K562 (cell line): ENCODE measurements around the gene ANKRD16. TPM values are rescaled to one million over a fixed set of nuclear protein-coding genes. Genes with fewer than 3 reads are reported as not detected.

ENCODE experiments used
- ATAC-seq: fragments of 200-7000 bp; cut with Tn5 transposase; 3 replicates; pipeline ENCODE4 v1.9.1; 2020; ENCODE audit warnings: moderate library complexity
- BruUV-seq: library from RNA; stranded (reverse); fragments of 400-500 nt; replicated peaks from 2 replicates; lab custom pipeline; 2021; lab: Mats Ljungman, UMichigan
- CTCF ChIA-PET: fragments of 300-600 bp; formaldehyde crosslinking; extraction: SDS; loops from one replicate; lab custom pipeline; 2021; ENCODE audit warnings: low intra/inter-chr PET ratio; lab: Yijun Ruan, JAX
- POLR2A ChIA-PET: fragments of 300-600, 350-650 bp; sonication (Branson Sonifier 250); formaldehyde crosslinking; extraction: SDS; loops from one replicate; lab custom pipeline; 2021; ENCODE audit warnings: antibody characterized with exemption, inconsistent platforms; lab: Yijun Ruan, JAX
- DNase-seq, 4 experiments: peaks; one replicate each; pipeline versions ENCODE4 v3.0.0 to v3.0.0-alpha.2; 2011 to 2018; ENCODE audit warnings: low spot score in 3 of 4, mixed read lengths in 3 of 4; ENCODE audit errors: extremely low read depth in 1 of 4
- FAIRE-seq: peaks from 2 replicates; lab custom pipeline; 2011; peaks lifted over from hg19 to GRCh38; lab: Jason Lieb, UNC
- H2AFZ ChIP-seq: 2 replicates; pipeline ENCODE4 v1.6.0; 2011; ENCODE audit warnings: low read depth, low read length, control low read depth, inconsistent platforms
- H3K27ac ChIP-seq: fragments of 200-600 bp; 3 replicates; pipeline ENCODE4 v1.8.0; 2011; ENCODE audit warnings: low read depth, mild to moderate bottlenecking, control low read depth, inconsistent platforms, low read length, moderate library complexity, mixed read lengths; ENCODE audit errors: extremely low read depth
- H3K27me3 ChIP-seq, 2 experiments: fragments of 300-600 bp in 1 of 2; 2 replicates in 1 of 2; 3 replicates in 1 of 2; pipeline versions ENCODE4 v1.6.0 to v1.8.0; 2011; ENCODE audit warnings: inconsistent platforms in 2 of 2, low read length in 2 of 2, mild to moderate bottlenecking in 1 of 2, mixed read lengths in 1 of 2, moderate library complexity in 1 of 2; ENCODE audit not compliant: control insufficient read depth in 2 of 2, insufficient read depth in 2 of 2
- H3K36me3 ChIP-seq: fragments of 300-600 bp; 3 replicates; pipeline ENCODE4 v1.8.0; 2011; ENCODE audit warnings: mild to moderate bottlenecking, low read length, inconsistent platforms; ENCODE audit not compliant: control insufficient read depth, insufficient read depth
- H3K4me1 ChIP-seq, 2 experiments: fragments of 200-600 bp in 1 of 2; replicated peaks in 1 of 2; 2 replicates in 1 of 2; 3 replicates in 1 of 2; pipeline versions ENCODE4 v1.5.1 to v1.8.0; 2011; ENCODE audit warnings: inconsistent platforms in 2 of 2, low read length in 2 of 2, mild to moderate bottlenecking in 1 of 2, mixed read lengths in 1 of 2, moderate library complexity in 1 of 2; ENCODE audit not compliant: control insufficient read depth in 2 of 2, insufficient read depth in 2 of 2
- H3K4me2 ChIP-seq: 2 replicates; pipeline ENCODE4 v1.6.1; 2011; ENCODE audit warnings: low read length, control low read depth, inconsistent platforms, mixed read lengths; ENCODE audit not compliant: insufficient read depth
- H3K4me3 ChIP-seq: fragments of 200-600 bp; sonication (generic), shearing (Covaris generic); 2 replicates; pipeline ENCODE4 v1.5.1; 2016; ENCODE audit warnings: control low read depth, inconsistent platforms
- H3K79me2 ChIP-seq: fragments of 200-600 bp; 3 replicates; pipeline ENCODE4 v1.8.0; 2011; ENCODE audit warnings: low read length, inconsistent platforms; ENCODE audit not compliant: control insufficient read depth, insufficient read depth
- H3K9ac ChIP-seq, 2 experiments: 2 replicates each; pipeline versions ENCODE4 v1.6.0 to v1.6.1; 2011; ENCODE audit warnings: low read depth in 2 of 2, low read length in 2 of 2, control low read depth in 1 of 2, inconsistent platforms in 1 of 2, mild to moderate bottlenecking in 1 of 2, mixed read lengths in 1 of 2; ENCODE audit not compliant: insufficient read depth in 1 of 2
- H3K9me1 ChIP-seq: one replicate; pipeline ENCODE4 v1.6.0; 2011; ENCODE audit warnings: inconsistent platforms, mild to moderate bottlenecking, low read length, moderate library complexity; ENCODE audit not compliant: control insufficient read depth, insufficient read depth
- H3K9me3 ChIP-seq: replicated peaks from 2 replicates; pipeline ENCODE4 v1.5.1; 2011; ENCODE audit warnings: low read depth, low read length, inconsistent platforms; ENCODE audit not compliant: control insufficient read depth, insufficient read depth
- H4K20me1 ChIP-seq: replicated peaks from 2 replicates; pipeline ENCODE4 v1.6.1; 2011; ENCODE audit warnings: low read length, inconsistent platforms, mixed read lengths; ENCODE audit not compliant: control insufficient read depth, insufficient read depth
- EHMT2 ChIP-seq: fragments of 450-650 bp; IDR thresholded peaks from 2 replicates; pipeline ENCODE4 v1.6.1; 2018; ENCODE audit warnings: antibody characterized with exemption
- EP300 ChIP-seq: IDR thresholded peaks from 2 replicates; pipeline ENCODE4 v1.6.1; 2012; ENCODE audit warnings: low read length, improper control_type of control experiment
- KDM4B ChIP-seq, 2 experiments: fragments of 450-650 bp in 1 of 2; sonication (generic) in 1 of 2; IDR thresholded peaks; 2 replicates each; pipeline ENCODE4 v1.6.1; 2016 to 2017; ENCODE audit warnings: borderline replicate concordance in 2 of 2, antibody characterized with exemption in 1 of 2, low read depth in 1 of 2, mild to moderate bottlenecking in 1 of 2
- NUFIP1 ChIP-seq: fragments of 450-650 bp; IDR thresholded peaks from 2 replicates; pipeline ENCODE4 v1.6.1; 2018; ENCODE audit not compliant: partially characterized antibody
- PHB2 ChIP-seq: fragments of 450-650 bp; IDR thresholded peaks from 2 replicates; pipeline ENCODE4 v1.6.1; 2017; ENCODE audit warnings: low read depth
- ZNF140 ChIP-seq: fragments of 250-450 bp; sonication (Bioruptor Pico); IDR thresholded peaks from 2 replicates; pipeline ENCODE4 v1.8.0; 2021; ENCODE audit warnings: moderate library complexity, mild to moderate bottlenecking, inconsistent platforms
- ZNF57 ChIP-seq: fragments of 450-650 bp; formaldehyde crosslinking; IDR thresholded peaks from 2 replicates; pipeline ENCODE4 v1.4.0; 2020; ENCODE audit warnings: mild to moderate bottlenecking, moderate library complexity
- ZNF586 ChIP-seq: fragments of 450-650 bp; formaldehyde crosslinking; conservative IDR thresholded peaks from 2 replicates; pipeline ENCODE4 v1.4.0; 2020; ENCODE audit warnings: mild to moderate bottlenecking, moderate library complexity
- ZNF668 ChIP-seq: fragments of 250-450 bp; sonication (Bioruptor Pico); IDR thresholded peaks from 2 replicates; pipeline ENCODE4 v1.8.0; 2022; ENCODE audit warnings: mild to moderate bottlenecking, inconsistent platforms
- ZNF766 ChIP-seq: fragments of 200-800 bp; sonication (Bioruptor generic); conservative IDR thresholded peaks from 2 replicates; pipeline ENCODE4 v1.6.1; 2016; ENCODE audit warnings: missing genetic modification characterization, missing compliant biosample characterization
- WGBS: fragments of 100-300 bp; shearing (Covaris generic); methylation state at CpG from one replicate; pipeline ENCODE4 v1.1.6; 2016; ENCODE audit warnings: low coverage, mixed read lengths; ENCODE audit not compliant: insufficient coverage; ENCODE audit errors: missing lambda C conversion rate; 5-methylcytosine and 5-hydroxymethylcytosine counted together
- in situ Hi-C: fragments of 300-500 bp; cut with MboI; formaldehyde crosslinking; loops from 4 replicates; pipeline ENCODE4 v1.15.0; 2018; ENCODE audit warnings: inconsistent platforms, mixed read lengths
- intact Hi-C: fragments of 100-400 bp; cut with micrococcal nuclease; formaldehyde crosslinking; loops from 2 replicates; pipeline ENCODE4 v1.14.2; 2022
- polyA plus RNA-seq, 8 experiments: library from polyadenylated mRNA; depleted of rRNA in 4 of 8; stranded (reverse) in 5 of 8; unstranded in 3 of 8; fragments of >200 nt; fragmentation: Nextera tagmentation in 2 of 8; fragmentation: Illumina TruSeq in 1 of 8; extraction: Ambion mirVana in 2 of 8; extraction: Trizol in 1 of 8; gene quantifications; 2 replicates each; pipeline versions ENCODE4 v1.2.1 to v1.2.3, GENCODE V29; 2011 to 2014; ENCODE audit warnings: inconsistent platforms in 1 of 8, missing spikeins in 1 of 8
- total RNA-seq, 7 experiments: library from RNA; depleted of rRNA in 6 of 7; stranded (reverse); fragments of >200 nt in 6 of 7; fragmentation: Illumina TruSeq in 2 of 7; extraction: Trizol in 2 of 7; gene quantifications; 2 replicates each; pipeline versions ENCODE4 v1.2.1 to v1.2.3, GENCODE V29; 2011 to 2021; ENCODE audit warnings: low replicate concordance in 1 of 7
- TF ChIP-seq, protein P1 (sequence below): fragments of 450-650 bp; IDR thresholded peaks from 2 replicates; pipeline ENCODE4 v1.6.1; 2017; ENCODE audit warnings: antibody characterized with exemption, mild to moderate bottlenecking
- TF ChIP-seq, protein P2 (sequence below): IDR thresholded peaks from 3 replicates; pipeline ENCODE4 v1.6.1; 2011; ENCODE audit warnings: borderline replicate concordance, mild to moderate bottlenecking; ENCODE audit not compliant: insufficient read length, insufficient read depth

The ANKRD16 gene
- total and polyA plus RNA-seq, 9 of the 15 experiments (the other 6 are each of a cell fraction or from before 2014, with no cell fraction given) = 1.5 to 16.0 (median 9.5) TPM

DNA sequence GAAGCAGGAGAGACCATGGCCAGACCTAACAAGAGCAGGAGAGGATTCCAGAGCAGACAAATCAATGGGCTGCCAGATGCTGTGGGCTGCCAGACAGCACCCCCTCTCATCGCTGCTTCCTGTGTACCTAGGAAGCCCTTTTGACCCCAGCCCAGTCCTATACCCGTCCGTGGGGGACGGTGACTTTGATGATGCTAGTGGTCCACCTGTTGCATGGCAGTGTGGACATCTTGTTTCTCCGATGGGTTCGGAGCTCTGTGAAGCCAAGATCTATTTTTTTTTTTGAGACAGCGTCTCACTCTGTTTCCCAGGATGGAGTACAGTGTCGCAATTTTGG lies 58.3 kb downstream of the ANKRD16 start:
- ChIA-PET CTCF (interaction anchor here (0.6 kb wide), 1 partner anchor 815 kb away, joined by 4 read pairs; no protein-coding TSS in a partner anchor), POLR2A (interaction anchor here (1.3 to 1.6 kb wide), 2 partner anchors 12 to 13 kb away, joined by 3 to 4 read pairs; no protein-coding TSS in a partner anchor)
- FAIRE-seq (no peak), DNase-seq (no peak), ATAC-seq (no peak)
- Histone ChIP-seq H3K27ac (no peak overlapping the region), H3K9ac (peak overlapping the region in 1 of 2 experiments; percentile 65; a peak in 1 of 4 replicates), H3K4me1 (peaks cover 26 to 32% of the 10 kb centered on the region in 2 experiments), H3K79me2 (no peaks in the 10 kb centered on the region), H3K27me3 (no peaks in the 10 kb centered on the region), H2AFZ (no peak overlapping the region), H3K4me2 (no peak overlapping the region), H3K36me3 (no peaks in the 10 kb centered on the region), H3K4me3 (no peak overlapping the region), H3K9me3 (no peaks in the 10 kb centered on the region), H4K20me1 (no peaks in the 10 kb centered on the region), H3K9me1 (no peaks in the 10 kb centered on the region)
- BruUV-seq = no TSS peak
- intact Hi-C loops = no loop called here
- 82% methylated on average over 8 of the region's 8 CpGs for WGBS
- TF ChIP-seq ZNF766 (CRISPR knock-in tag) (no peak), ZNF57 (no peak), ZNF586 (CRISPR knock-in tag) (no peak), EHMT2 (no peak), KDM4B (IDR thresholded peaks at IDR 0.05; ENCODE audit: borderline replicate concordance in 2 of 2, low read depth in 1 of 2) (no peak), EP300 (no peak), ZNF140 (CRISPR knock-in tag) (no peak), NUFIP1 (no peak), PHB2 (no peak), ZNF668 (CRISPR knock-in tag) (no peak)
- TF ChIP-seq, protein P1, sequence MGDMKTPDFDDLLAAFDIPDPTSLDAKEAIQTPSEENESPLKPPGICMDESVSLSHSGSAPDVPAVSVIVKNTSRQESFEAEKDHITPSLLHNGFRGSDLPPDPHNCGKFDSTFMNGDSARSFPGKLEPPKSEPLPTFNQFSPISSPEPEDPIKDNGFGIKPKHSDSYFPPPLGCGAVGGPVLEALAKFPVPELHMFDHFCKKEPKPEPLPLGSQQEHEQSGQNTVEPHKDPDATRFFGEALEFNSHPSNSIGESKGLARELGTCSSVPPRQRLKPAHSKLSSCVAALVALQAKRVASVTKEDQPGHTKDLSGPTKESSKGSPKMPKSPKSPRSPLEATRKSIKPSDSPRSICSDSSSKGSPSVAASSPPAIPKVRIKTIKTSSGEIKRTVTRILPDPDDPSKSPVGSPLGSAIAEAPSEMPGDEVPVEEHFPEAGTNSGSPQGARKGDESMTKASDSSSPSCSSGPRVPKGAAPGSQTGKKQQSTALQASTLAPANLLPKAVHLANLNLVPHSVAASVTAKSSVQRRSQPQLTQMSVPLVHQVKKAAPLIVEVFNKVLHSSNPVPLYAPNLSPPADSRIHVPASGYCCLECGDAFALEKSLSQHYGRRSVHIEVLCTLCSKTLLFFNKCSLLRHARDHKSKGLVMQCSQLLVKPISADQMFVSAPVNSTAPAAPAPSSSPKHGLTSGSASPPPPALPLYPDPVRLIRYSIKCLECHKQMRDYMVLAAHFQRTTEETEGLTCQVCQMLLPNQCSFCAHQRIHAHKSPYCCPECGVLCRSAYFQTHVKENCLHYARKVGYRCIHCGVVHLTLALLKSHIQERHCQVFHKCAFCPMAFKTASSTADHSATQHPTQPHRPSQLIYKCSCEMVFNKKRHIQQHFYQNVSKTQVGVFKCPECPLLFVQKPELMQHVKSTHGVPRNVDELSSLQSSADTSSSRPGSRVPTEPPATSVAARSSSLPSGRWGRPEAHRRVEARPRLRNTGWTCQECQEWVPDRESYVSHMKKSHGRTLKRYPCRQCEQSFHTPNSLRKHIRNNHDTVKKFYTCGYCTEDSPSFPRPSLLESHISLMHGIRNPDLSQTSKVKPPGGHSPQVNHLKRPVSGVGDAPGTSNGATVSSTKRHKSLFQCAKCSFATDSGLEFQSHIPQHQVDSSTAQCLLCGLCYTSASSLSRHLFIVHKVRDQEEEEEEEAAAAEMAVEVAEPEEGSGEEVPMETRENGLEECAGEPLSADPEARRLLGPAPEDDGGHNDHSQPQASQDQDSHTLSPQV = no peak
- TF ChIP-seq, protein P2, sequence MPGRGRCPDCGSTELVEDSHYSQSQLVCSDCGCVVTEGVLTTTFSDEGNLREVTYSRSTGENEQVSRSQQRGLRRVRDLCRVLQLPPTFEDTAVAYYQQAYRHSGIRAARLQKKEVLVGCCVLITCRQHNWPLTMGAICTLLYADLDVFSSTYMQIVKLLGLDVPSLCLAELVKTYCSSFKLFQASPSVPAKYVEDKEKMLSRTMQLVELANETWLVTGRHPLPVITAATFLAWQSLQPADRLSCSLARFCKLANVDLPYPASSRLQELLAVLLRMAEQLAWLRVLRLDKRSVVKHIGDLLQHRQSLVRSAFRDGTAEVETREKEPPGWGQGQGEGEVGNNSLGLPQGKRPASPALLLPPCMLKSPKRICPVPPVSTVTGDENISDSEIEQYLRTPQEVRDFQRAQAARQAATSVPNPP = no peak
- in situ Hi-C loops = no loop called here
